Body of pancreas (tissue), 4 donors: ENCODE results near the gene PRCP.

Experiments used
- CTCF ChIP-seq, 7 experiments: fragments of 450-650 bp in 4 of 7; fragments of 200-600 bp in 3 of 7; sonication (generic) in 3 of 7; IDR thresholded peaks; one replicate each; pipeline ENCODE4 v1.5.1; 2016 to 2019; ENCODE audit warnings: antibody characterized with exemption in 7 of 7
- POLR2A ChIP-seq, 3 donors: fragments of 450-650 bp; IDR thresholded peaks; one replicate each; pipeline ENCODE4 v1.6.1; 2016; ENCODE audit warnings: antibody characterized with exemption in 3 of 3, mild to moderate bottlenecking in 2 of 3

- TF ChIP-seq CTCF (IDR thresholded peaks at IDR 0.05) (no peak), POLR2A (IDR thresholded peaks at IDR 0.05) (no peak)
Observed at GRCh38 chr11:82826526-82826925, 73.7 kb downstream of the PRCP start.
